Vagina (tissue), 2 donors: Measurements from ENCODE around the gene GPR18.

Source experiments
- POLR2A ChIP-seq, 2 donors: fragments of 450-650 bp; IDR thresholded peaks; one replicate each; pipeline ENCODE4 v1.6.1; 2017; ENCODE audit warnings: antibody characterized with exemption in 2 of 2, mild to moderate bottlenecking in 2 of 2, moderate library complexity in 2 of 2
- POLR2AphosphoS5 ChIP-seq, 2 donors: sonication (generic); formaldehyde crosslinking; IDR thresholded peaks; one replicate each; pipeline ENCODE4 v1.9.0; 2017; ENCODE audit warnings: antibody characterized with exemption in 2 of 2, mild to moderate bottlenecking in 2 of 2, low read depth in 1 of 2; ENCODE audit not compliant: insufficient read depth in 1 of 2
- TF ChIP-seq, protein P1 (sequence below), 3 experiments: fragments of 450-650 bp in 2 of 3; fragments of 200-600 bp in 1 of 3; sonication (generic) in 1 of 3; IDR thresholded peaks; one replicate each; pipeline ENCODE4 v1.5.1; 2017 to 2019; ENCODE audit warnings: antibody characterized with exemption in 3 of 3, mild to moderate bottlenecking in 2 of 3, moderate library complexity in 2 of 3

GRCh38 chr13:99299256-99299919 lies 41.2 kb upstream of the GPR18 start:
- TF ChIP-seq, protein P1, sequence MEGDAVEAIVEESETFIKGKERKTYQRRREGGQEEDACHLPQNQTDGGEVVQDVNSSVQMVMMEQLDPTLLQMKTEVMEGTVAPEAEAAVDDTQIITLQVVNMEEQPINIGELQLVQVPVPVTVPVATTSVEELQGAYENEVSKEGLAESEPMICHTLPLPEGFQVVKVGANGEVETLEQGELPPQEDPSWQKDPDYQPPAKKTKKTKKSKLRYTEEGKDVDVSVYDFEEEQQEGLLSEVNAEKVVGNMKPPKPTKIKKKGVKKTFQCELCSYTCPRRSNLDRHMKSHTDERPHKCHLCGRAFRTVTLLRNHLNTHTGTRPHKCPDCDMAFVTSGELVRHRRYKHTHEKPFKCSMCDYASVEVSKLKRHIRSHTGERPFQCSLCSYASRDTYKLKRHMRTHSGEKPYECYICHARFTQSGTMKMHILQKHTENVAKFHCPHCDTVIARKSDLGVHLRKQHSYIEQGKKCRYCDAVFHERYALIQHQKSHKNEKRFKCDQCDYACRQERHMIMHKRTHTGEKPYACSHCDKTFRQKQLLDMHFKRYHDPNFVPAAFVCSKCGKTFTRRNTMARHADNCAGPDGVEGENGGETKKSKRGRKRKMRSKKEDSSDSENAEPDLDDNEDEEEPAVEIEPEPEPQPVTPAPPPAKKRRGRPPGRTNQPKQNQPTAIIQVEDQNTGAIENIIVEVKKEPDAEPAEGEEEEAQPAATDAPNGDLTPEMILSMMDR (IDR thresholded peaks at IDR 0.05) = no peak
- TF ChIP-seq POLR2AphosphoS5 (IDR thresholded peaks at IDR 0.05; ENCODE audit: insufficient read depth in 1 of 2, low read depth in 1 of 2) (no peak), POLR2A (IDR thresholded peaks at IDR 0.05) (no peak)
